GM23338 (cell line): ENCODE measurements around the gene C6orf89. TPM values are rescaled to one million over a fixed set of nuclear protein-coding genes. Genes with fewer than 3 reads are reported as not detected.

Source experiments
- ATAC-seq: fragments of 200-7000 bp; cut with Tn5 transposase; 3 replicates; pipeline ENCODE4 v1.9.1; 2020
- DNase-seq: peaks from one replicate; pipeline ENCODE4 v3.0.0-alpha.2; 2015; ENCODE audit warnings: low spot score
- H2AFZ ChIP-seq: fragments of 200-600 bp; sonication (generic); 2 replicates; pipeline ENCODE4 v1.8.0; 2016; ENCODE audit warnings: antibody characterized with exemption, mild to moderate bottlenecking, moderate library complexity
- H3F3A ChIP-seq: fragments of 200-600 bp; sonication (generic); replicated peaks from 2 replicates; pipeline ENCODE4 v1.8.0; 2017; ENCODE audit warnings: antibody characterized with exemption, mixed run types, low read depth
- H3K27ac ChIP-seq: fragments of 200-600 bp; sonication (generic); 2 replicates; pipeline ENCODE4 v1.6.1; 2016; ENCODE audit warnings: low read depth
- H3K27me3 ChIP-seq: fragments of 200-600 bp; sonication (generic); 2 replicates; pipeline ENCODE4 v1.8.0; 2016; ENCODE audit warnings: mild to moderate bottlenecking, mixed run types, moderate library complexity; ENCODE audit not compliant: insufficient read depth
- H3K36me3 ChIP-seq: fragments of 200-600 bp; sonication (generic); 2 replicates; pipeline ENCODE4 v1.8.0; 2016; ENCODE audit warnings: mild to moderate bottlenecking; ENCODE audit not compliant: insufficient read depth
- H3K4me1 ChIP-seq: fragments of 200-600 bp; sonication (generic); 2 replicates; pipeline ENCODE4 v1.8.0; 2016; ENCODE audit warnings: mild to moderate bottlenecking, moderate library complexity; ENCODE audit not compliant: insufficient read depth
- H3K4me2 ChIP-seq: fragments of 200-600 bp; sonication (generic); 2 replicates; pipeline ENCODE4 v1.7.1; 2017; ENCODE audit warnings: mixed run types
- H3K4me3 ChIP-seq: fragments of 200-600 bp; sonication (generic); 2 replicates; pipeline ENCODE4 v1.6.1; 2016; ENCODE audit warnings: mixed run types
- H3K79me2 ChIP-seq: fragments of 200-600 bp; sonication (generic); replicated peaks from 2 replicates; pipeline ENCODE4 v1.8.0; 2017; ENCODE audit warnings: mild to moderate bottlenecking; ENCODE audit not compliant: insufficient read depth
- H3K9me2 ChIP-seq: fragments of 200-600 bp; sonication (generic); 2 replicates; pipeline ENCODE4 v1.8.0; 2017; ENCODE audit not compliant: insufficient read depth
- H4K20me1 ChIP-seq: fragments of 200-600 bp; sonication (generic); replicated peaks from 2 replicates; pipeline ENCODE4 v1.8.0; 2017; ENCODE audit warnings: mild to moderate bottlenecking; ENCODE audit not compliant: insufficient read depth
- H3K27ac Mint-ChIP-seq: 2 replicates; pipeline ENCODE4 v1.8.0; 2020; ENCODE audit warnings: inconsistent platforms, mild to moderate bottlenecking, moderate library complexity, mixed read lengths
- H3K27me3 Mint-ChIP-seq: 3 replicates; pipeline ENCODE4 v1.8.0; 2022; ENCODE audit warnings: low read depth, mild to moderate bottlenecking, moderate library complexity, mixed read lengths, inconsistent platforms; ENCODE audit not compliant: insufficient read depth, poor library complexity
- H3K36me3 Mint-ChIP-seq: 3 replicates; pipeline ENCODE4 v1.8.0; 2021; ENCODE audit warnings: low read depth, mild to moderate bottlenecking, inconsistent platforms, moderate library complexity, mixed read lengths
- H3K4me1 Mint-ChIP-seq: 3 replicates; pipeline ENCODE4 v1.8.0; 2020; ENCODE audit warnings: mild to moderate bottlenecking, inconsistent platforms, mixed read lengths
- H3K4me3 Mint-ChIP-seq: 3 replicates; pipeline ENCODE4 v1.8.0; 2021; ENCODE audit warnings: moderate library complexity, mild to moderate bottlenecking, inconsistent platforms, mixed read lengths
- H3K9me3 Mint-ChIP-seq: 3 replicates; pipeline ENCODE4 v1.8.0; 2020; ENCODE audit warnings: moderate library complexity, mild to moderate bottlenecking, inconsistent platforms, mixed read lengths
- CREB1 ChIP-seq: fragments of 250-450 bp; sonication (Bioruptor Pico); IDR thresholded peaks from 2 replicates; pipeline ENCODE4 v1.5.0; 2020; ENCODE audit warnings: low read depth, mild to moderate bottlenecking, moderate library complexity
- CTCF ChIP-seq, 2 experiments: fragments of 200-600 bp in 1 of 2; sonication (generic) in 1 of 2; conservative IDR thresholded peaks; 2 replicates each; pipeline versions ENCODE4 v1.5.1 to v1.6.1; 2016 to 2017; ENCODE audit warnings: antibody characterized with exemption in 2 of 2, low read depth in 2 of 2, mild to moderate bottlenecking in 2 of 2, moderate library complexity in 1 of 2
- EZH2 ChIP-seq: fragments of 200-600 bp; sonication (generic); IDR thresholded peaks from one replicate; pipeline ENCODE4 v1.8.0; 2017; ENCODE audit warnings: antibody characterized with exemption, mild to moderate bottlenecking, low read depth; ENCODE audit not compliant: unreplicated experiment
- EZH2phosphoT487 ChIP-seq: fragments of 200-600 bp; sonication (generic); IDR thresholded peaks from one replicate; pipeline ENCODE4 v1.8.1; 2018; ENCODE audit warnings: antibody characterized with exemption; ENCODE audit not compliant: unreplicated experiment
- JUNB ChIP-seq: IDR thresholded peaks from one replicate; pipeline ENCODE4 v1.6.1; 2016; ENCODE audit warnings: antibody characterized with exemption; ENCODE audit not compliant: unreplicated experiment
- POLR2AphosphoS5 ChIP-seq: IDR thresholded peaks from 2 replicates; pipeline ENCODE4 v1.6.1; 2016; ENCODE audit warnings: antibody characterized with exemption, low read depth
- STAT1 ChIP-seq: IDR thresholded peaks from one replicate; pipeline ENCODE4 v1.6.1; 2016; ENCODE audit warnings: antibody characterized with exemption; ENCODE audit not compliant: unreplicated experiment
- ZNF114 ChIP-seq: fragments of 250-450 bp; sonication (Bioruptor Pico); IDR thresholded peaks from 2 replicates; pipeline ENCODE4 v1.5.0; 2020; ENCODE audit warnings: mild to moderate bottlenecking, moderate library complexity
- ZNF331 ChIP-seq: fragments of 250-450 bp; sonication (Bioruptor Pico); IDR thresholded peaks from 2 replicates; pipeline ENCODE4 v1.5.0; 2020; ENCODE audit warnings: low read depth, mild to moderate bottlenecking, moderate library complexity
- polyA plus RNA-seq: library from polyadenylated mRNA; unstranded; fragments of >200 nt; fragmentation: Nextera tagmentation; extraction: Ambion mirVana; gene quantifications from 2 replicates; pipeline ENCODE4 v1.2.1, GENCODE V29; 2016
- total RNA-seq: library from RNA; depleted of rRNA; stranded (reverse); fragments of >200 nt; shearing (Covaris generic); gene quantifications from 2 replicates; pipeline ENCODE4 v1.2.3, GENCODE V29; 2014
- TF ChIP-seq, protein P1 (sequence below): IDR thresholded peaks from 2 replicates; pipeline ENCODE4 v1.6.1; 2016; ENCODE audit warnings: antibody characterized with exemption
- TF ChIP-seq, protein P2 (sequence below): fragments of 250-450 bp; sonication (Bioruptor Pico); IDR thresholded peaks from 2 replicates; pipeline ENCODE4 v1.5.0; 2020; ENCODE audit warnings: mild to moderate bottlenecking, moderate library complexity
- TF ChIP-seq, protein P3 (sequence below): IDR thresholded peaks from one replicate; pipeline ENCODE4 v1.6.1; 2018; ENCODE audit warnings: antibody characterized with exemption; ENCODE audit not compliant: unreplicated experiment

Gene C6orf89
- total and polyA plus RNA-seq, 2 experiments from 2014 or later, result 3.7 to 7.9 TPM

DNA sequence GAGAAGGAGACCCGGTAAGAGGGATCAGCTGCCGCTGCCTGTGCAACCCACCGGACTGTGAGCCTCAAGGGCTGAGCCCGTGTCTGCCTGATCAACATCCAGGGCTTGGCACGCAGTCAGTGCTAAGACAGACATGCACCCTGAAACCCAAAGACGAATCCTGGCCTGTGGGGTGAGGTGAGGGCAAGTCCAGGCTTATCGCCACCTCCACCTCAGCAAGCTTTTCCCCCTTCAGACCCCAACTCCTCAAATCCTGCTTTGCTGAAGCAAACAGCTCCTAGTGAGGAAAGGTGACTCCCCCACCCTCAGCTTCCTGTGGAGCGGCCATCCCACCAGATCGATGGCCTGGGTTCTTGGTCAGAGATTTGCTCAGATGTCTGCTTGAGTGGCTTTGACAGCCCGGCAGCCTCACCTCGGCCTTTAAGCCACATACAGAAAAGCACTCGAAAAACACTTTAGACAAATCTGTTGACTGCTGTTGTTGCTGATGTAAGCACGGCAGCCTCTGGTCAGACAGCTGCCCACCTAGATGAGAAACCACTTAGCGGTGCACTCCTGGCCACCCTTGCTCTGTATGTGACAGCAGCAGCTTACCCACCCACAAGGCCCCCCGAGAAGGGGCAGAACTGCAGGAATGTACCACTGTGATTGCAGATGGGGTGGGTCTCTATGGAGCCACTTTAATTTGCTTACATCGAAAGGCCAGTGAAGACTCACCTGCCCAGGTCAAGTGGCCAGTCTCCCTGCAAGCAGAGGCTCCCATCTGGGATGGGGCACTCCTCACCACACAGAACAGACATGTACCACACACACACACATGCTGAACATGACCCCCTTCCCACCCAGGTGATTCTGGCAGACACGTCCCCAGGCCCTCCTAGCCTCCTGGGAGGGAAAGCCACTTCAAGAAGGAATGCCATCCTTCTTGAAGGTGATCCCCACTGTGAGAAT is 85.4 kb downstream of the C6orf89 start:
- Histone ChIP-seq H3K4me1 (no peaks in the 10 kb centered on the region), H3K4me3 (no peak overlapping the region), H2AFZ (no peak overlapping the region), H3K27me3 (no peaks in the 10 kb centered on the region), H3K9me2 (no peaks in the 10 kb centered on the region), H4K20me1 (peaks cover 3% of the 10 kb centered on the region; the same call in 1 of the 2 replicates), H3K79me2 (no peaks in the 10 kb centered on the region), H3K27ac (0 out of 2 replicates have a peak overlapping the region, but pooled peaks have one; percentile 19), H3F3A (no peaks in the 10 kb centered on the region; the same call in 1 of the 2 replicates), H3K4me2 (no peak overlapping the region), H3K36me3 (peaks cover 52% of the 10 kb centered on the region)
- H3K4me3 Mint-ChIP-seq, result no peak overlapping the region
- no peak for DNase-seq
- no peak for TF ChIP-seq ZNF331 (CRISPR knock-in tag)
- TF ChIP-seq, protein P1, sequence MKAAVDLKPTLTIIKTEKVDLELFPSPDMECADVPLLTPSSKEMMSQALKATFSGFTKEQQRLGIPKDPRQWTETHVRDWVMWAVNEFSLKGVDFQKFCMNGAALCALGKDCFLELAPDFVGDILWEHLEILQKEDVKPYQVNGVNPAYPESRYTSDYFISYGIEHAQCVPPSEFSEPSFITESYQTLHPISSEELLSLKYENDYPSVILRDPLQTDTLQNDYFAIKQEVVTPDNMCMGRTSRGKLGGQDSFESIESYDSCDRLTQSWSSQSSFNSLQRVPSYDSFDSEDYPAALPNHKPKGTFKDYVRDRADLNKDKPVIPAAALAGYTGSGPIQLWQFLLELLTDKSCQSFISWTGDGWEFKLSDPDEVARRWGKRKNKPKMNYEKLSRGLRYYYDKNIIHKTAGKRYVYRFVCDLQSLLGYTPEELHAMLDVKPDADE, result no peak
- no peak for TF ChIP-seq CREB1 (CRISPR knock-in tag)
- no peak for TF ChIP-seq ZNF114 (CRISPR knock-in tag)
- TF ChIP-seq, protein P2, sequence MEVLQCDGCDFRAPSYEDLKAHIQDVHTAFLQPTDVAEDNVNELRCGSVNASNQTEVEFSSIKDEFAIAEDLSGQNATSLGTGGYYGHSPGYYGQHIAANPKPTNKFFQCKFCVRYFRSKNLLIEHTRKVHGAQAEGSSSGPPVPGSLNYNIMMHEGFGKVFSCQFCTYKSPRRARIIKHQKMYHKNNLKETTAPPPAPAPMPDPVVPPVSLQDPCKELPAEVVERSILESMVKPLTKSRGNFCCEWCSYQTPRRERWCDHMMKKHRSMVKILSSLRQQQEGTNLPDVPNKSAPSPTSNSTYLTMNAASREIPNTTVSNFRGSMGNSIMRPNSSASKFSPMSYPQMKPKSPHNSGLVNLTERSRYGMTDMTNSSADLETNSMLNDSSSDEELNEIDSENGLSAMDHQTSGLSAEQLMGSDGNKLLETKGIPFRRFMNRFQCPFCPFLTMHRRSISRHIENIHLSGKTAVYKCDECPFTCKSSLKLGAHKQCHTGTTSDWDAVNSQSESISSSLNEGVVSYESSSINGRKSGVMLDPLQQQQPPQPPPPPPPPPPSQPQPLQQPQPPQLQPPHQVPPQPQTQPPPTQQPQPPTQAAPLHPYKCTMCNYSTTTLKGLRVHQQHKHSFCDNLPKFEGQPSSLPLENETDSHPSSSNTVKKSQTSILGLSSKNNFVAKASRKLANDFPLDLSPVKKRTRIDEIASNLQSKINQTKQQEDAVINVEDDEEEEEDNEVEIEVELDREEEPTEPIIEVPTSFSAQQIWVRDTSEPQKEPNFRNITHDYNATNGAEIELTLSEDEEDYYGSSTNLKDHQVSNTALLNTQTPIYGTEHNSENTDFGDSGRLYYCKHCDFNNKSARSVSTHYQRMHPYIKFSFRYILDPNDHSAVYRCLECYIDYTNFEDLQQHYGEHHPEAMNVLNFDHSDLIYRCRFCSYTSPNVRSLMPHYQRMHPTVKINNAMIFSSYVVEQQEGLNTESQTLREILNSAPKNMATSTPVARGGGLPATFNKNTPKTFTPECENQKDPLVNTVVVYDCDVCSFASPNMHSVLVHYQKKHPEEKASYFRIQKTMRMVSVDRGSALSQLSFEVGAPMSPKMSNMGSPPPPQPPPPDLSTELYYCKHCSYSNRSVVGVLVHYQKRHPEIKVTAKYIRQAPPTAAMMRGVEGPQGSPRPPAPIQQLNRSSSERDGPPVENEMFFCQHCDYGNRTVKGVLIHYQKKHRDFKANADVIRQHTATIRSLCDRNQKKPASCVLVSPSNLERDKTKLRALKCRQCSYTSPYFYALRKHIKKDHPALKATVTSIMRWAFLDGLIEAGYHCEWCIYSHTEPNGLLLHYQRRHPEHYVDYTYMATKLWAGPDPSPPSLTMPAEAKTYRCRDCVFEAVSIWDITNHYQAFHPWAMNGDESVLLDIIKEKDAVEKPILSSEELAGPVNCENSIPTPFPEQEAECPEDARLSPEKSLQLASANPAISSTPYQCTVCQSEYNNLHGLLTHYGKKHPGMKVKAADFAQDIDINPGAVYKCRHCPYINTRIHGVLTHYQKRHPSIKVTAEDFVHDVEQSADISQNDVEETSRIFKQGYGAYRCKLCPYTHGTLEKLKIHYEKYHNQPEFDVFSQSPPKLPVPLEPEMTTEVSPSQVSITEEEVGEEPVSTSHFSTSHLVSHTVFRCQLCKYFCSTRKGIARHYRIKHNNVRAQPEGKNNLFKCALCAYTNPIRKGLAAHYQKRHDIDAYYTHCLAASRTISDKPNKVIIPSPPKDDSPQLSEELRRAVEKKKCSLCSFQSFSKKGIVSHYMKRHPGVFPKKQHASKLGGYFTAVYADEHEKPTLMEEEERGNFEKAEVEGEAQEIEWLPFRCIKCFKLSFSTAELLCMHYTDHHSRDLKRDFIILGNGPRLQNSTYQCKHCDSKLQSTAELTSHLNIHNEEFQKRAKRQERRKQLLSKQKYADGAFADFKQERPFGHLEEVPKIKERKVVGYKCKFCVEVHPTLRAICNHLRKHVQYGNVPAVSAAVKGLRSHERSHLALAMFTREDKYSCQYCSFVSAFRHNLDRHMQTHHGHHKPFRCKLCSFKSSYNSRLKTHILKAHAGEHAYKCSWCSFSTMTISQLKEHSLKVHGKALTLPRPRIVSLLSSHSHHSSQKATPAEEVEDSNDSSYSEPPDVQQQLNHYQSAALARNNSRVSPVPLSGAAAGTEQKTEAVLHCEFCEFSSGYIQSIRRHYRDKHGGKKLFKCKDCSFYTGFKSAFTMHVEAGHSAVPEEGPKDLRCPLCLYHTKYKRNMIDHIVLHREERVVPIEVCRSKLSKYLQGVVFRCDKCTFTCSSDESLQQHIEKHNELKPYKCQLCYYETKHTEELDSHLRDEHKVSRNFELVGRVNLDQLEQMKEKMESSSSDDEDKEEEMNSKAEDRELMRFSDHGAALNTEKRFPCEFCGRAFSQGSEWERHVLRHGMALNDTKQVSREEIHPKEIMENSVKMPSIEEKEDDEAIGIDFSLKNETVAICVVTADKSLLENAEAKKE (CRISPR knock-in tag), result no peak
- TF ChIP-seq EZH2phosphoT487, result no peak
- no peak for TF ChIP-seq STAT1
- TF ChIP-seq EZH2, result no peak
- no peak for TF ChIP-seq CTCF (conservative IDR thresholded peaks at IDR 0.05; ENCODE audit: low read depth in 2 of 2)
- TF ChIP-seq POLR2AphosphoS5, result no peak
- no peak for TF ChIP-seq JUNB
- TF ChIP-seq, protein P3, sequence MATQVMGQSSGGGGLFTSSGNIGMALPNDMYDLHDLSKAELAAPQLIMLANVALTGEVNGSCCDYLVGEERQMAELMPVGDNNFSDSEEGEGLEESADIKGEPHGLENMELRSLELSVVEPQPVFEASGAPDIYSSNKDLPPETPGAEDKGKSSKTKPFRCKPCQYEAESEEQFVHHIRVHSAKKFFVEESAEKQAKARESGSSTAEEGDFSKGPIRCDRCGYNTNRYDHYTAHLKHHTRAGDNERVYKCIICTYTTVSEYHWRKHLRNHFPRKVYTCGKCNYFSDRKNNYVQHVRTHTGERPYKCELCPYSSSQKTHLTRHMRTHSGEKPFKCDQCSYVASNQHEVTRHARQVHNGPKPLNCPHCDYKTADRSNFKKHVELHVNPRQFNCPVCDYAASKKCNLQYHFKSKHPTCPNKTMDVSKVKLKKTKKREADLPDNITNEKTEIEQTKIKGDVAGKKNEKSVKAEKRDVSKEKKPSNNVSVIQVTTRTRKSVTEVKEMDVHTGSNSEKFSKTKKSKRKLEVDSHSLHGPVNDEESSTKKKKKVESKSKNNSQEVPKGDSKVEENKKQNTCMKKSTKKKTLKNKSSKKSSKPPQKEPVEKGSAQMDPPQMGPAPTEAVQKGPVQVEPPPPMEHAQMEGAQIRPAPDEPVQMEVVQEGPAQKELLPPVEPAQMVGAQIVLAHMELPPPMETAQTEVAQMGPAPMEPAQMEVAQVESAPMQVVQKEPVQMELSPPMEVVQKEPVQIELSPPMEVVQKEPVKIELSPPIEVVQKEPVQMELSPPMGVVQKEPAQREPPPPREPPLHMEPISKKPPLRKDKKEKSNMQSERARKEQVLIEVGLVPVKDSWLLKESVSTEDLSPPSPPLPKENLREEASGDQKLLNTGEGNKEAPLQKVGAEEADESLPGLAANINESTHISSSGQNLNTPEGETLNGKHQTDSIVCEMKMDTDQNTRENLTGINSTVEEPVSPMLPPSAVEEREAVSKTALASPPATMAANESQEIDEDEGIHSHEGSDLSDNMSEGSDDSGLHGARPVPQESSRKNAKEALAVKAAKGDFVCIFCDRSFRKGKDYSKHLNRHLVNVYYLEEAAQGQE, result no peak
- peaks cover 91% of the 10 kb centered on the region for H3K36me3 Mint-ChIP-seq
- peaks cover 2% of the 10 kb centered on the region for H3K27me3 Mint-ChIP-seq
- peak overlapping the region; percentile 62 for H3K27ac Mint-ChIP-seq
- ATAC-seq, result no peak
- no peaks in the 10 kb centered on the region for H3K4me1 Mint-ChIP-seq
- no peaks in the 10 kb centered on the region for H3K9me3 Mint-ChIP-seq
